ENCODE data around the gene ZNF792.
"Not testable (repeated sequence)": the region's sequence is repeated elsewhere in the genome, so short reads cannot be mapped to it uniquely, and the experiment has no call there.

Gene ZNF792
- 9.1 to 107 (median 20.2) reads per million in 9 experiments for total RNA-seq

DNA sequence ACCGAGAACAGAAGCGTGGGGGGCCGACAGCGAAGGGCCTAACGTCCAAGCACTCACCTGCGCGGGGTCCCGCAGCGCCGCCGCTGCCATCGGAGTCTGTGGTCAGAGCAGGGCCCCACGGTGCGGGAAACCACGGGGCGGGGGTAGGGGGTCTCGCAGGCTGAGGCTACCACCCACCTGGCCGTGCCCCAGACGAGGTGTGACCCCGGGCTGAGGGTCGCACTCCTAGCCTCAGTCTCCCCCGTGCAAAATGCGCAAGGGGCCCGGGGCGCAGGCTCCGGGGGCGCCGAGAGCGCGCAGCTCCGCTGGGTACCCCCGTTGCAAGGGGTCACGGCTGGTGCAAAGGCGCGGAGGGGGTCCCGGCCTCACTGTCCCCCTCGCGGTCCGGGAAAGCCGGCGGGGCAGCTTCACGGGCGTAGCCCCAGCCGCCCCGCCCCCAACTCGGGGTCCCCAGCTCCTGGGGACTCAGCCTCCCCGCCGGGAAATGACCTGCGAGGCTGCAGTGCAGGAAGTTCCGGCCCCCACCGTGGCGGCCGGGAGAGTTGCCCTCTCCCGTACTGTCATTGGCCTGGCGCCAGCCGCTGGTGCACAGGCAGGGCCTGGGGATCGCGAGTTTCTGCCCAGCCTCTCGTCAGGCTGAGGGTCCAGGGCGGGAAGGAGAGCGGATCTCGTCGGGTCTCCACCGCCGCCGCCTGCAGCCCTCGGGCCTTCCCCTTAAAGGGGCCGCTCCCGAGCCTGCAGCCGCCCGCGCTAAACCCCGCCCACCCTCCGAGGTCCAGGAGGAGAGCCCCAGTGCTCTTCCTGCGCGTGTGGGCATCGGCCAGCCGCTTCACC, at the start of gene ZNF792:
ZNF792 (minus strand) TSS at position 657 of the 834 bp plus-strand sequence; CDS start at position 90, 567 bp downstream.
- Mint-ChIP-seq H3K9me3 (peaks cover 27 to 33% of the 10 kb centered on the region in 2 donors), H3K4me1 (ENCODE audit: low read depth in 2 of 2) (peaks cover 28 to 29% of the 10 kb centered on the region in 2 donors), H3K27ac (peak within 1 kb of the TSS; percentile 88 to 91), H3K27me3 (no peaks in the 10 kb centered on the region), H3K4me3 (peak within 1 kb of the TSS; percentile 88 to 97), H3K36me3 (ENCODE audit: insufficient read depth) (peaks cover 38% of the 10 kb centered on the region)
- DNase-seq (peak in 2 of 3 experiments; percentile 5 to 26), ATAC-seq (replicated peaks) (peak; percentile 67)

- H3K27me3 Mint-ChIP-seq: no peaks in the 10 kb centered on the region
- peaks cover 54 to 69% of the 10 kb centered on the region in 2 donors for H3K4me1 Mint-ChIP-seq (ENCODE audit: low read depth in 2 of 2)
- H3K4me3 Mint-ChIP-seq: peak overlapping the region; percentile 75 to 82
- peak; percentile 86 to 87 (median 86) for DNase-seq
- no peaks in the 10 kb centered on the region for H3K9me3 Mint-ChIP-seq
- peaks cover 94% of the 10 kb centered on the region for H3K36me3 Mint-ChIP-seq (ENCODE audit: insufficient read depth)
- peak overlapping the region; percentile 95 to 96 for H3K27ac Mint-ChIP-seq
- peak; percentile 67 for ATAC-seq (replicated peaks)
These were observed 49.2 kb upstream of the ZNF792 start for GRCh38 chr19:35013041-35013819.

- no peaks in the 10 kb centered on the region for H3K9me3 Mint-ChIP-seq
- ATAC-seq (replicated peaks) (peak; percentile 62), DNase-seq (peak in 2 of 3 experiments; percentile 37 to 43)
- peak overlapping the region; percentile 95 to 96 for H3K27ac Mint-ChIP-seq
- H3K4me1 Mint-ChIP-seq (ENCODE audit: low read depth in 2 of 2): peaks cover 51 to 62% of the 10 kb centered on the region in 2 donors
- H3K4me3 Mint-ChIP-seq: peak overlapping the region; percentile 75 to 82
- H3K27me3 Mint-ChIP-seq: no peaks in the 10 kb centered on the region
- H3K36me3 Mint-ChIP-seq (ENCODE audit: insufficient read depth): peaks cover 92% of the 10 kb centered on the region
These were observed 48.0 kb upstream of the ZNF792 start for GRCh38 chr19:35011737-35012682.

- H3K36me3 Mint-ChIP-seq (ENCODE audit: insufficient read depth): peaks cover 83% of the 10 kb centered on the region
- peaks cover 57 to 68% of the 10 kb centered on the region in 2 donors for H3K4me1 Mint-ChIP-seq (ENCODE audit: low read depth in 2 of 2)
These were observed 47.2 kb upstream of the ZNF792 start for GRCh38 chr19:35011091-35011689.

GRCh38 chr19:35009424-35010415, 45.7 kb upstream of the ZNF792 start:
- H3K27ac Mint-ChIP-seq: peak overlapping the region; percentile 35 to 96
- H3K4me1 Mint-ChIP-seq (ENCODE audit: low read depth in 2 of 2): peaks cover 52 to 65% of the 10 kb centered on the region in 2 donors
- peaks cover 70% of the 10 kb centered on the region for H3K36me3 Mint-ChIP-seq (ENCODE audit: insufficient read depth)
- no peaks in the 10 kb centered on the region for H3K27me3 Mint-ChIP-seq
- ATAC-seq (replicated peaks) (no peak), DNase-seq (no peak)
- no peaks in the 10 kb centered on the region for H3K9me3 Mint-ChIP-seq
- H3K4me3 Mint-ChIP-seq: peak overlapping the region in 1 of 2 donors; percentile 82

More at GRCh38 chr19:35011091-35011689, 47.2 kb upstream of the ZNF792 start:
- Mint-ChIP-seq H3K27me3 (no peaks in the 10 kb centered on the region), H3K27ac (peak overlapping the region; percentile 95 to 96), H3K4me3 (peak overlapping the region; percentile 75 to 82), H3K9me3 (no peaks in the 10 kb centered on the region)
- peak; percentile 43 to 50 (median 46) for DNase-seq
- peak; percentile 40 for ATAC-seq (replicated peaks)

DNA sequence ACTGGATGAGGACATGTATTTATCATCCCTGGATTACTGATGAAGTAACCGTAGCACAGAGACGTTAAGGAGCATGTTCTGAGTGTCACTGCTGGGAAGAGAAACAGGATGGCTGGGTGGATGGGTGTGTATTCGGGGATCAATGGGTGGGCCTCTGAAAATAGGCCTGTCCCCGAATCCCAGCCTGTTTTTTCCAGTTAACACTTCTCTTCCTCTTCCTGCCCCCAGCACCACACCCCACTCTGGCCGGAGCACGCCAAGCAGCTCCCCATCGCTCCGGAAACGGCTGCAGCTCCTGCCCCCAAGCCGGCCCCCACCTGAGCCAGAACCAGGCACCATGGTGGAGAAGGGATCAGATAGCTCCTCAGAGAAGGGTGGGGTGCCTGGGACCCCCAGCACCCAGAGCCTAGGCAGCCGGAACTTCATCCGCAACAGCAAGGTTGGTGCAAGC, 44.9 kb upstream of the ZNF792 start:
- Mint-ChIP-seq H3K4me1 (ENCODE audit: low read depth in 2 of 2) (peaks cover 49 to 63% of the 10 kb centered on the region in 2 donors), H3K36me3 (ENCODE audit: insufficient read depth) (peaks cover 66% of the 10 kb centered on the region), H3K9me3 (no peaks in the 10 kb centered on the region), H3K4me3 (no peak overlapping the region), H3K27ac (peak overlapping the region in 1 of 2 donors; percentile 96), H3K27me3 (no peaks in the 10 kb centered on the region)
- ATAC-seq (replicated peaks) (no peak), DNase-seq (no peak)

GRCh38 chr19:35007427-35007826, 43.4 kb upstream of the ZNF792 start:
- H3K27ac Mint-ChIP-seq: peak overlapping the region; percentile 39 to 81
- not testable (repeated sequence) for H3K9me3 Mint-ChIP-seq; H3K27me3 Mint-ChIP-seq; H3K4me3 Mint-ChIP-seq; ATAC-seq (replicated peaks); DNase-seq
- H3K36me3 Mint-ChIP-seq (ENCODE audit: insufficient read depth): peaks cover 54% of the 10 kb centered on the region
- H3K4me1 Mint-ChIP-seq (ENCODE audit: low read depth in 2 of 2): peaks cover 49 to 63% of the 10 kb centered on the region in 2 donors

- H3K27ac Mint-ChIP-seq: peak overlapping the region; percentile 39 to 81
- ATAC-seq (replicated peaks) (no peak), DNase-seq (no peak)
- peaks cover 52% of the 10 kb centered on the region for H3K36me3 Mint-ChIP-seq (ENCODE audit: insufficient read depth)
- H3K9me3 Mint-ChIP-seq: no peaks in the 10 kb centered on the region
- H3K4me3 Mint-ChIP-seq: no peak overlapping the region
- no peaks in the 10 kb centered on the region for H3K27me3 Mint-ChIP-seq
- peaks cover 49 to 63% of the 10 kb centered on the region in 2 donors for H3K4me1 Mint-ChIP-seq (ENCODE audit: low read depth in 2 of 2)
These were observed 43.0 kb upstream of the ZNF792 start for GRCh38 chr19:35006999-35007365.

DNA sequence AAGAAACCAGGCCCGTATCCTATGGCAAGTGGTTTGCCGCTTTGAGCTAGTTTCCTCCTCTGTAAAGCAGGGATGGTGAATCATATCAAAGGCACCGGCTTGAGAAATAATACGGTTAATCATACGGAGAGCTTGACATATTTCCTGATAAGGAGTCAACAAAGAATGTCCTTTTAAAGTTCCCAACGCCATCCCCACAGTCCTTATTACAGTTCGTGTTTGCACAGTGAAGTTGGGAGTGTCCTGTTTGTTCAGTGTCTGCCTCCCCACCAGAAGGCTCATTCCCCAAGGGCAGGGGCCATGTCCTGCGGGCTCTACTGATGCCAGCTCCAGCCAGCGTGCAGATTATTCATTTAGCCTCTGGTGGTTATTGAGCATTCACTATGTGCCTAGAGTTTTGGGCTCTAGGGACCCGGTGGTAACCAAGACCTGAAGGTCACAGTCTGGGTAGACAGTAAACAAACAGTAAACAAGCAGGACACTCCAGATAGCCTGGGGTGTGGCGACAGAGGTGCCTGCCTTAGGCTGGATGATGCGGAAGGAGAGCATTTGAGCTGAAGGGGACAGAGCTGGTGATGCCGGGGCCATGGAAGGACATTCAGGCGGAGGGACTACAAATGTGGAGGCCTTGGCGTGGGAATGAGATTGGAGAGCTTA, 42.4 kb upstream of the ZNF792 start:
- Mint-ChIP-seq H3K27ac (peak overlapping the region; percentile 39 to 81), H3K27me3 (no peaks in the 10 kb centered on the region), H3K4me3 (no peak overlapping the region), H3K9me3 (no peaks in the 10 kb centered on the region), H3K4me1 (ENCODE audit: low read depth in 2 of 2) (peaks cover 50 to 63% of the 10 kb centered on the region in 2 donors), H3K36me3 (ENCODE audit: insufficient read depth) (peaks cover 50% of the 10 kb centered on the region)
- ATAC-seq (replicated peaks) (no peak), DNase-seq (no peak)

- Mint-ChIP-seq H3K27ac (peak overlapping the region in 1 of 2 donors; percentile 81), H3K36me3 (ENCODE audit: insufficient read depth) (peaks cover 50% of the 10 kb centered on the region), H3K4me1 (ENCODE audit: low read depth in 2 of 2) (peaks cover 50 to 63% of the 10 kb centered on the region in 2 donors)
- not testable (repeated sequence) for ATAC-seq (replicated peaks); H3K4me3 Mint-ChIP-seq; DNase-seq; H3K27me3 Mint-ChIP-seq; H3K9me3 Mint-ChIP-seq
These were observed 41.9 kb upstream of the ZNF792 start for GRCh38 chr19:35006007-35006341.

Data from effector memory CD8-positive, alpha-beta T cell (primary cell).